HEK293T (cell line): ENCODE measurements around the gene TCHP.

Experiments used
- CTCF ChIA-PET: fragments of 350-600 bp; formaldehyde crosslinking; extraction: SDS; loops from one replicate; lab custom pipeline; 2021; ENCODE audit warnings: antibody characterized with exemption, inconsistent platforms; lab: Yijun Ruan, JAX
- POLR2A ChIA-PET: fragments of 350-600 bp; formaldehyde crosslinking; extraction: SDS; loops from one replicate; lab custom pipeline; 2020; ENCODE audit warnings: antibody characterized with exemption, inconsistent platforms; lab: Yijun Ruan, JAX
- DNase-seq: peaks from one replicate; pipeline ENCODE4 v3.0.0; 2012; ENCODE audit warnings: mixed read lengths; ENCODE audit errors: extremely low spot score
- ARNT ChIP-seq: fragments of 450-650 bp; IDR thresholded peaks from 2 replicates; pipeline ENCODE4 v1.6.1; 2017; ENCODE audit warnings: mild to moderate bottlenecking
- BHLHE40 ChIP-seq: fragments of 450-650 bp; IDR thresholded peaks from 2 replicates; pipeline ENCODE4 v1.6.1; 2016; ENCODE audit warnings: mild to moderate bottlenecking, moderate library complexity, borderline replicate concordance
- CTBP1 ChIP-seq: fragments of 450-650 bp; IDR thresholded peaks from 2 replicates; pipeline ENCODE4 v1.6.1; 2016; ENCODE audit warnings: borderline replicate concordance
- ELF4 ChIP-seq: fragments of 450-650 bp; IDR thresholded peaks from 2 replicates; pipeline ENCODE4 v1.6.1; 2017; ENCODE audit warnings: antibody characterized with exemption
- FOXA1 ChIP-seq: fragments of 450-650 bp; IDR thresholded peaks from 2 replicates; pipeline ENCODE4 v1.6.1; 2016; ENCODE audit warnings: mild to moderate bottlenecking
- FOXK2 ChIP-seq: fragments of 450-650 bp; IDR thresholded peaks from 2 replicates; pipeline ENCODE4 v1.6.1; 2016; ENCODE audit warnings: mild to moderate bottlenecking
- FOXM1 ChIP-seq: fragments of 450-650 bp; IDR thresholded peaks from 2 replicates; pipeline ENCODE4 v1.6.1; 2017; ENCODE audit warnings: mild to moderate bottlenecking, borderline replicate concordance
- HDGF ChIP-seq: fragments of 450-650 bp; IDR thresholded peaks from 2 replicates; pipeline ENCODE4 v1.6.1; 2017; ENCODE audit warnings: antibody characterized with exemption, borderline replicate concordance
- L3MBTL2 ChIP-seq: fragments of 450-650 bp; conservative IDR thresholded peaks from 2 replicates; pipeline ENCODE4 v1.6.1; 2016; ENCODE audit warnings: mild to moderate bottlenecking
- LEF1 ChIP-seq: fragments of 450-650 bp; IDR thresholded peaks from 2 replicates; pipeline ENCODE4 v1.6.1; 2017; ENCODE audit warnings: mild to moderate bottlenecking, borderline replicate concordance
- NFRKB ChIP-seq: fragments of 450-650 bp; IDR thresholded peaks from 2 replicates; pipeline ENCODE4 v1.6.1; 2016; ENCODE audit warnings: mild to moderate bottlenecking, moderate library complexity
- SP1 ChIP-seq: fragments of 450-650 bp; IDR thresholded peaks from 2 replicates; pipeline ENCODE4 v1.6.1; 2017
- SUZ12 ChIP-seq: fragments of 450-650 bp; IDR thresholded peaks from 2 replicates; pipeline ENCODE4 v1.6.1; 2016; ENCODE audit warnings: mild to moderate bottlenecking
- TARDBP ChIP-seq: fragments of 450-650 bp; IDR thresholded peaks from 2 replicates; pipeline ENCODE4 v1.6.1; 2016
- ZNF384 ChIP-seq: fragments of 450-650 bp; IDR thresholded peaks from 2 replicates; pipeline ENCODE4 v1.6.1; 2016
- TF ChIP-seq, protein P1 (sequence below): fragments of 450-650 bp; IDR thresholded peaks from 2 replicates; pipeline ENCODE4 v1.6.1; 2016

TCHP gene

DNA sequence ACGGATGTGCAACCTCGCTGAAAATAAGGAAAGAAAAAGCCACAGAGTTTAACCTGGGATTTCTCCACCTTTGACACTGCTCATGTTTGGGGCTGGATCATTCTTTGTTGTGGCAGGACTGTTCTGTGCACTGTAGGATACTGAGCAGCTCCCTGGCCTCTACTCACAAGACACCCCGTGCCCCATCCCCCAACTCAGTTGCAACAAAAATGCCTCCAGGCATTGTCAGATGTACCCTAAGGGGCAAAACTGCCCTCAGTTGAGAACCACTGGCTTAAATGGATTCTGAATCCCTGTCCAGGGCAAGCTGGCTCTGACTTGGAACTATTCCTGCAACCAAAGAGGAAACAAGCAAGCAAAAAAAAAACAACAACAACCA, 21.8 kb upstream of the TCHP start:
- no peak for DNase-seq
- TF ChIP-seq SP1 = no peak
- no peak for TF ChIP-seq TARDBP
- CTCF ChIA-PET = interaction anchor here (0.7 to 3.0 kb wide), 3 partner anchors 8 to 33 kb away, joined by 4 to 8 read pairs (median 4); no protein-coding TSS in a partner anchor
- POLR2A ChIA-PET = interaction anchor here (1.0 kb wide), 1 partner anchor 23 kb away, joined by 4 read pairs; no protein-coding TSS in a partner anchor

DNA sequence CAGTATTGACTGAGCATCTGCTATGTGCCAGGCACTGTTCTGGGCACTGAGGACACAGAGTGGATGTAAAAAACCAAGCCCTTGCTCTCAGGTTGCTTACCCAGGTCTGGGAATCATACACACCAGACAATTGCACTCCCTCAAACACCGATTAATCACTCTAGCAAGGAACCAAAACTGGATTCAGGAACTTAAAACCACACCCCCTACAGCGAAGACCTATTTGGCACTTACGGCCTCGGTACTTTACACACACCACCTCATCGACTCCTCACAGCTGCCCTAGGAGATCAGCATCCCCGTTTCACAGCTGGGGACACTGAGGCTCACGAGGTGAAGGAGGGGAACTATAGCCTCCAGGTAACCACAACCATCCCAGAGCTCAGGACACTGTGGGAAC, 21.3 kb upstream of the TCHP start:
- ChIA-PET POLR2A (interaction anchor here (1.4 kb wide), 1 partner anchor 24 kb away, joined by 4 read pairs; no protein-coding TSS in a partner anchor), CTCF (interaction anchor here (0.7 to 3.0 kb wide), 3 partner anchors 8 to 33 kb away, joined by 4 to 8 read pairs (median 4); no protein-coding TSS in a partner anchor)
- DNase-seq = no peak
- TF ChIP-seq BHLHE40 = no peak

DNA sequence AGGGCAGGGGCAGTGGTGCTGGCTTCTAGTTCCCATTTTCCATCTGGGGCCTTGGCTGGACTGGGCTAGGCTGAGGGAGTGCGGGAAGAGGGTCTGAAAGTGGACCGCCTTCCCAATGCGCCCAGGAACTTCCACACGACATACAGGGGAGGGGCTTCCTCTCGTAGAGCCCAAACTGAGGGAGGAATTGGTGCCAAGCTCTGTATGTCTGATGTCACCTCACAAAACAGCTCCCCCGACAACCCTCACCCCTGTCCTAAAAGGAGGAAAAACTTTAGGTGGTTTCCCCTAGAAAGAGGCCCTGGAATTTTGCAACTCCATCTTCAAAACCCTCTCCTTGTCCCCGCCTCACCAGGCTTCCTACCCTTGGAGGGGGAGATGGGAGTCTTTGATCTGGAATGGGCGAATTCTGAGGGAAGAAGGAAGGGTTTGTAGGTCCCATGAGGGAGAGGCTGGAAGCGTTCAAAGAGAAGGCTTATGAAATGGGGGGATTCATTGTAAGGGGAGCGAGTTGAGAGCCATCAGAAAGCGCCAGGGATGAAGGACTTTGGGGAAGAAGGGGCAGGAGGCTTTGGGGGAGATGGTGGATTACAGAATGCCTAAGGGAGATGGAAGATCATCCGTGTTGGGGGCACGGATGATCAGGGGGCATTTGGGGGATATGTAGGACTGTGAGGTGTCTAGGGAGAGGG, 20.6 kb upstream of the TCHP start:
- ChIA-PET CTCF (interaction anchor here (1.4 kb wide), 1 partner anchor 9 kb away, joined by 4 read pairs; no protein-coding TSS in a partner anchor), POLR2A (interaction anchor here (1.4 kb wide), 1 partner anchor 25 kb away, joined by 4 read pairs; no protein-coding TSS in a partner anchor)
- no peak for DNase-seq
- no peak for TF ChIP-seq FOXK2
- no peak for TF ChIP-seq CTBP1
- TF ChIP-seq FOXM1 = no peak
- TF ChIP-seq HDGF = no peak
- TF ChIP-seq, protein P1, sequence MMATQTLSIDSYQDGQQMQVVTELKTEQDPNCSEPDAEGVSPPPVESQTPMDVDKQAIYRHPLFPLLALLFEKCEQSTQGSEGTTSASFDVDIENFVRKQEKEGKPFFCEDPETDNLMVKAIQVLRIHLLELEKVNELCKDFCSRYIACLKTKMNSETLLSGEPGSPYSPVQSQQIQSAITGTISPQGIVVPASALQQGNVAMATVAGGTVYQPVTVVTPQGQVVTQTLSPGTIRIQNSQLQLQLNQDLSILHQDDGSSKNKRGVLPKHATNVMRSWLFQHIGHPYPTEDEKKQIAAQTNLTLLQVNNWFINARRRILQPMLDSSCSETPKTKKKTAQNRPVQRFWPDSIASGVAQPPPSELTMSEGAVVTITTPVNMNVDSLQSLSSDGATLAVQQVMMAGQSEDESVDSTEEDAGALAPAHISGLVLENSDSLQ = no peak
- TF ChIP-seq ARNT = no peak
- no peak for TF ChIP-seq SP1
- TF ChIP-seq BHLHE40 = no peak
- TF ChIP-seq L3MBTL2 = no peak
- no peak for TF ChIP-seq LEF1
- TF ChIP-seq TARDBP = no peak
- no peak for TF ChIP-seq ZNF384
- TF ChIP-seq ELF4 = no peak
- TF ChIP-seq NFRKB = no peak
- no peak for TF ChIP-seq FOXA1
- no peak for TF ChIP-seq SUZ12

DNA sequence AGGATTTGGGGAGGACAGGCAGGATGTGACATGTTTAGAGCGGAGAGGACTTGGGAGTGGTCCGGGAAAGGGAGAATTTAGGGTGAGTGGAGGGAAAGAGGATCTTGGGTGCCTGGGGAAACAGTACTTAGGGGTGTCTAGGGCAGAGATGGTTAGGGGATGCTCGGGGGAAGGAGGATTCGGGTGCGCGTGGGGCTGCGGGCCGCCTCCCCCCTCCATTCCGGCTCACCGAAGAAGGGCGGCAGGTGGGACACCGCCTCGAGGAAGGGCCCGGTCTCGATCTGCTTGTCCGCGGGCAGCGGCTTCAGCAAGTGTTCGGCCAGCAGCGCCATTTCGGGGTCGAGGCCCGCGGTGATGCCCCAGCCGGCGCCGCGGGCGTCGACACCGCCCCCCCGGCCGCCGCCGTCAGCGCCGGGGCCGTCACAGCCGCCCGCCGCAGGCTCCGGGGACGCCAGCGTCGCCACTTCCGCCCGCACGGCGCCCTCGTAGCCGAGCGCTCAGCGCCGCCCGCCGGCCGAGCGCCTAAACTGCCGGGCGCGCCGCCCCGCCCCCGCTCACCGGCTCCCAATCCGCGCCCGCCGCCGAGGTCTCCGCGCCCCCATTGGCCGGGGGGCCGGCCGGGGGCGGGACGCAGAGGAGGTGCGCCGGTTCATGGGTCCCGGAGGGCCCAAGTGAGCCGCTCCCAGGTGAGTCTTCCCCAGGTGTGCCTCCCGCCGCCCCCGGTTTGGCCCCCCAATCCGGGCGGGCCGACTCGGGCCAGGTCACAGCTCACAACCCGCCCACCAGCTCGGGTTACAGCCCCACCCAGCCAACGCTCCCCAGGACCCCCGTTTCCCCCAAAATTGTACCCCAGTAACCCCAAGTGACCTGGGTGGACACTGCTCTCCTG, 19.8 kb upstream of the TCHP start, which contains the start of gene GLTP:
GLTP (minus strand) TSS at position 499 of the 889 bp plus-strand sequence; CDS start at position 332, 167 bp downstream.
- TF ChIP-seq L3MBTL2 = 0 out of 2 replicates have a peak, but pooled peaks have one; percentile 16
- TF ChIP-seq ARNT = peak; percentile 62; the same call in 1 of the 2 replicates
- peak; percentile 72 for TF ChIP-seq FOXM1
- TF ChIP-seq BHLHE40 = no peak
- peak; percentile 95 for DNase-seq
- ChIA-PET CTCF (no interaction called here), POLR2A (interaction anchor here (1.4 kb wide), 1 partner anchor 26 kb away, joined by 4 read pairs; no protein-coding TSS in a partner anchor)

DNA sequence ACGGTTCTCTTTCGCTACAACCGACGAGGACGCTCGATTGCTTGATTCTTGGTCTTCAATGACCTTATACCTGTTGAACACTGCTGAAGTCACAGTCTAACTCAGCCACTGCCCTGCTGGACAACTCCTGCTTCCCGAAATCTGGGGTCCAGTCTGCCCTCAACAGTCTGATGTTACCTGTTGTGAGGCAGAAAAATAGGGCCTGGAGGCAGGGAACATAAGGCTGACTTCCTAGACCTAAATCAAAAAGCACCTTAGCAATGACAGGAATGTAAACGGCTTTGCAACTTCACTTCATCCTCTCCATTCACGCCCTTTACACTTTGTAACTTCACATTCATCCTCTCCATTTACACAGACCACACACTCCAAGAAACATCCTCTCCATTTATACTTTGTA, 19.1 kb upstream of the TCHP start:
- POLR2A ChIA-PET = no interaction called here
- CTCF ChIA-PET = interaction anchor here (0.6 kb wide), 1 partner anchor 12 kb away, joined by 4 read pairs; no protein-coding TSS in a partner anchor
- no peak for DNase-seq
- TF ChIP-seq FOXK2 (no peak), ZNF384 (no peak), SUZ12 (no peak), NFRKB (no peak), FOXM1 (no peak), FOXA1 (no peak), ELF4 (no peak), CTBP1 (no peak), ARNT (no peak), TARDBP (no peak), HDGF (no peak), BHLHE40 (no peak), L3MBTL2 (no peak), SP1 (no peak), LEF1 (no peak)
- TF ChIP-seq, protein P1 = no peak

DNA sequence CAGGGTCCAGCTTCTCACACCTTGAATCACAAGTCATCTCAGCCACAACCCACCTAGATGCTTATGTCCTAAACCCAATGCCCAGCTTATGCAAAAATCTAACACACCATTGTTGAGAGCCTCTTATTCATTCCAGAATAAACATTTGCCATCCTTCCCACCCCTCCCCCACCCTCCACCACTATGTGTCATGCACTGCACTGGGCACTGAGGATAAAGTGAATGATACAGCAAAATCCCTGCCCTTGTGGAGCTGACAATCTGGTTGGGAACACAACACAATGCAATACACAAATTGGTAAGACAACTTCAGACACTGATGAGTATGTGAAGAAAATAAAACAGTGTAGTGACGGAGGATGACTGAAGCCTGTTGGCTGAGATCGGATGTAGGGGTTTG, 18.3 kb upstream of the TCHP start:
- TF ChIP-seq SP1 = no peak
- TF ChIP-seq NFRKB = no peak
- TF ChIP-seq ARNT = no peak
- no peak for TF ChIP-seq FOXK2
- TF ChIP-seq FOXM1 = no peak
- TF ChIP-seq CTBP1 = no peak
- ChIA-PET POLR2A (no interaction called here), CTCF (no interaction called here)
- DNase-seq = no peak
